Renal cortex interstitium (tissue), 11 donors: ENCODE data around the gene DENND1A. TPM values are rescaled to one million over a fixed set of nuclear protein-coding genes. Genes with fewer than 3 reads are reported as not detected.

Experiments used
- DNase-seq, 11 donors: peaks; one replicate each; pipeline ENCODE4 v3.0.0-alpha.2; 2013; ENCODE audit warnings: low read depth in 9 of 11, low spot score in 4 of 11; ENCODE audit errors: extremely low read depth in 1 of 11
- polyA plus RNA-seq, 3 donors: library from polyadenylated mRNA; unstranded; fragments of 120-200 nt; gene quantifications; one replicate each; pipeline ENCODE4 v1.2.1, GENCODE V29; 2013; ENCODE audit not compliant: insufficient read length in 3 of 3

The DENND1A gene
- polyA plus RNA-seq, 3 donors = 21.9 to 24.4 (median 22.3) TPM

- no peak for DNase-seq
These were observed 307.1 kb downstream of the DENND1A start for GRCh38 chr9:123622711-123623241.

GRCh38 chr9:123620239-123620638 is 309.7 kb downstream of the DENND1A start:
- no peak for DNase-seq

GRCh38 chr9:123617952-123618678 is 311.8 kb downstream of the DENND1A start:
- DNase-seq = no peak

GRCh38 chr9:123617286-123617685 is 312.6 kb downstream of the DENND1A start:
- DNase-seq = no peak

GRCh38 chr9:123616707-123617106 is 313.2 kb downstream of the DENND1A start:
- no peak for DNase-seq

- no peak for DNase-seq
These were observed 314.5 kb downstream of the DENND1A start for GRCh38 chr9:123615381-123615780.

GRCh38 chr9:123614306-123615263 is 315.3 kb downstream of the DENND1A start:
- DNase-seq = no peak

- DNase-seq = peak in 1 of 11 donors; percentile 25
These were observed 318.7 kb downstream of the DENND1A start for GRCh38 chr9:123611226-123611625.

- DNase-seq = no peak
These were observed 320.1 kb downstream of the DENND1A start for GRCh38 chr9:123609844-123610243.

GRCh38 chr9:123608104-123608503 is 321.8 kb downstream of the DENND1A start:
- no peak for DNase-seq

- DNase-seq = no peak
These were observed 322.4 kb downstream of the DENND1A start for GRCh38 chr9:123607479-123607878.

- DNase-seq = no peak
These were observed 323.8 kb downstream of the DENND1A start for GRCh38 chr9:123606141-123606540.

GRCh38 chr9:123605286-123605685 is 324.6 kb downstream of the DENND1A start:
- no peak for DNase-seq

- DNase-seq = no peak
These were observed 325.1 kb downstream of the DENND1A start for GRCh38 chr9:123604861-123605260.

GRCh38 chr9:123601828-123602227 is 328.1 kb downstream of the DENND1A start:
- DNase-seq = no peak

GRCh38 chr9:123599781-123600180 is 330.1 kb downstream of the DENND1A start:
- no peak for DNase-seq

- DNase-seq = no peak
These were observed 331.9 kb downstream of the DENND1A start for GRCh38 chr9:123597876-123598556.

- DNase-seq = no peak
These were observed 332.9 kb downstream of the DENND1A start for GRCh38 chr9:123597048-123597447.

GRCh38 chr9:123591283-123591682 is 338.6 kb downstream of the DENND1A start:
- DNase-seq = no peak
